GM19467 (cell line): ENCODE measurements around the gene COL4A6.

ENCODE experiments used
- ATAC-seq: cut with Tn5 transposase; IDR thresholded peaks from one replicate; pipeline ENCODE4 v1.9.1; 2021; ENCODE audit warnings: mild to moderate bottlenecking, moderate library complexity; ENCODE audit not compliant: unreplicated experiment

COL4A6 gene

GRCh38 chrX:108275732-108276131, 162.5 kb downstream of the COL4A6 start:
- ATAC-seq: no peak

GRCh38 chrX:108271397-108271787, 166.8 kb downstream of the COL4A6 start:
- no peak for ATAC-seq

- ATAC-seq: no peak
Measured at GRCh38 chrX:108270739-108271396, 167.4 kb downstream of the COL4A6 start.

GRCh38 chrX:108270280-108270679, 167.9 kb downstream of the COL4A6 start:
- no peak for ATAC-seq

GRCh38 chrX:108268434-108269080, 169.7 kb downstream of the COL4A6 start:
- ATAC-seq: no peak

- ATAC-seq: no peak
Measured at GRCh38 chrX:108267557-108267956, 170.7 kb downstream of the COL4A6 start.

- ATAC-seq: no peak
Measured at GRCh38 chrX:108264376-108264775, 173.8 kb downstream of the COL4A6 start.

GRCh38 chrX:108261549-108262203, 176.5 kb downstream of the COL4A6 start:
- ATAC-seq: no peak

GRCh38 chrX:108257556-108257955, 180.7 kb downstream of the COL4A6 start:
- ATAC-seq: no peak

GRCh38 chrX:108254636-108255035, 183.6 kb downstream of the COL4A6 start:
- no peak for ATAC-seq

GRCh38 chrX:108250654-108251579, 187.3 kb downstream of the COL4A6 start:
- ATAC-seq: no peak

GRCh38 chrX:108246304-108246954, 191.8 kb downstream of the COL4A6 start:
- no peak for ATAC-seq

- no peak for ATAC-seq
Measured at GRCh38 chrX:108245462-108245861, 192.8 kb downstream of the COL4A6 start.

- no peak for ATAC-seq
Measured at GRCh38 chrX:108235986-108236385, 202.2 kb downstream of the COL4A6 start.

- no peak for ATAC-seq
Measured at GRCh38 chrX:108230574-108230973, 207.6 kb downstream of the COL4A6 start.

GRCh38 chrX:108224727-108225621, 213.2 kb downstream of the COL4A6 start:
- ATAC-seq: peak; percentile 68

- ATAC-seq: no peak
Measured at GRCh38 chrX:108224218-108224617, 214.0 kb downstream of the COL4A6 start.

- no peak for ATAC-seq
Measured at GRCh38 chrX:108223585-108223984, 214.6 kb downstream of the COL4A6 start.

GRCh38 chrX:108221301-108221864, 216.8 kb downstream of the COL4A6 start:
- ATAC-seq: no peak
